Activated CD8-positive, alpha-beta memory T cell treated with anti-CD3 and anti-CD28 coated beads, Interleukin-2, amount 50 U/mL, for 48 hours (primary cell): Measurements from ENCODE around the gene PATJ.
"Not testable (repeated sequence)": the region's sequence is repeated elsewhere in the genome, so short reads cannot be mapped to it uniquely, and the experiment has no call there.

ENCODE experiments used
- DNase-seq: peaks from one replicate; pipeline ENCODE4 v3.0.0-alpha.2; 2020

The PATJ gene

GRCh38 chr1:61819421-61819820 lies 77.1 kb downstream of the PATJ start:
- no peak for DNase-seq

GRCh38 chr1:61825393-61825792 lies 83.1 kb downstream of the PATJ start:
- no peak for DNase-seq

GRCh38 chr1:61828805-61829204 lies 86.5 kb downstream of the PATJ start:
- no peak for DNase-seq

GRCh38 chr1:61836649-61837048 lies 94.4 kb downstream of the PATJ start:
- no peak for DNase-seq

- not testable (repeated sequence) for DNase-seq
These were observed 95.3 kb downstream of the PATJ start for GRCh38 chr1:61837607-61838006.

- no peak for DNase-seq
These were observed 97.4 kb downstream of the PATJ start for GRCh38 chr1:61839679-61840078.

GRCh38 chr1:61842036-61842435 lies 99.8 kb downstream of the PATJ start:
- DNase-seq: no peak

GRCh38 chr1:61842863-61843514 lies 100.7 kb downstream of the PATJ start:
- DNase-seq: no peak

GRCh38 chr1:61844006-61844405 lies 101.7 kb downstream of the PATJ start:
- DNase-seq: no peak

GRCh38 chr1:61844664-61845063 lies 102.4 kb downstream of the PATJ start:
- DNase-seq: not testable (repeated sequence)

GRCh38 chr1:61851235-61851634 lies 109.0 kb downstream of the PATJ start:
- DNase-seq: no peak

- no peak for DNase-seq
These were observed 109.8 kb downstream of the PATJ start for GRCh38 chr1:61851849-61852669.

GRCh38 chr1:61852670-61853015 lies 110.4 kb downstream of the PATJ start:
- DNase-seq: no peak

GRCh38 chr1:61853583-61853982 lies 111.3 kb downstream of the PATJ start:
- no peak for DNase-seq

GRCh38 chr1:61864489-61864888 lies 122.2 kb downstream of the PATJ start:
- no peak for DNase-seq

GRCh38 chr1:61865646-61866220 lies 123.5 kb downstream of the PATJ start:
- no peak for DNase-seq

GRCh38 chr1:61869691-61870109 lies 127.4 kb downstream of the PATJ start:
- no peak for DNase-seq

GRCh38 chr1:61872206-61872605 lies 129.9 kb downstream of the PATJ start:
- DNase-seq: no peak

- DNase-seq: no peak
These were observed 131.3 kb downstream of the PATJ start for GRCh38 chr1:61873581-61873980.

GRCh38 chr1:61873994-61874393 lies 131.7 kb downstream of the PATJ start:
- DNase-seq: no peak

GRCh38 chr1:61875198-61875597 lies 132.9 kb downstream of the PATJ start:
- DNase-seq: no peak

GRCh38 chr1:61879887-61880474 lies 137.7 kb downstream of the PATJ start:
- DNase-seq: not testable (repeated sequence)

- DNase-seq: no peak
These were observed 145.0 kb downstream of the PATJ start for GRCh38 chr1:61887076-61887867.
